Measurements from ENCODE around the gene CTNNA3.

Gene CTNNA3

DNA sequence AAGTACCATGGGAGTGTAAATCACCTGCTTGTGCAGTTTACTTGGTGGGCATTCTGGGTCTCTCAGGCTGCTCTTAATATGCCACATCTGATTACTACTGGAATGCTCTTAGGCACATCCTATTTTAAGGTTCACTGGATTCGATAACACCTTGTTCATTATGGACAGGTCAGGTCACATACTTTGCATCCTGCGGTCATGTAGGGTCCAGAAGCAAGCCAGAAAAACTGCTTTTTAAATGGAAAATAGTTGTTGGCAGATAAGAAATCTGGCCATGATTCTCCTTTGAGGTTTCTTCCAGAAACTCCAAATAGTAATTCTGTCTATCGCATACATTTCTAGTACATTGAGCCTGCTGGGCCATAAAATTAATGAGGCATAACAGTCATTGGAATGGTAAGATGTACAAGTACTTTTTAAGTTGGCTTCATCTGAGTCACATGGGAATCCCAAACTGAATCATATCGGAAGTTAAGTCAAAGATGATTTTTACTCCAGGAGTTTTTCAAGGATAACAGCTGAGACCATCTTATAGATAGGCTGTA lies 398.3 kb downstream of the CTNNA3 start:
- DNase-seq (ENCODE audit: low read depth): no peak
- H3K4me3 ChIP-seq (ENCODE audit: low read length): no peak overlapping the region
- no peak for TF ChIP-seq CTCF (conservative IDR thresholded peaks at IDR 0.05; ENCODE audit: low read length)

- no peak overlapping the region for H3K4me3 ChIP-seq (ENCODE audit: low read length)
- no peak for TF ChIP-seq CTCF (conservative IDR thresholded peaks at IDR 0.05; ENCODE audit: low read length)
These were observed 399.1 kb downstream of the CTNNA3 start for GRCh38 chr10:67296926-67297325.

DNA sequence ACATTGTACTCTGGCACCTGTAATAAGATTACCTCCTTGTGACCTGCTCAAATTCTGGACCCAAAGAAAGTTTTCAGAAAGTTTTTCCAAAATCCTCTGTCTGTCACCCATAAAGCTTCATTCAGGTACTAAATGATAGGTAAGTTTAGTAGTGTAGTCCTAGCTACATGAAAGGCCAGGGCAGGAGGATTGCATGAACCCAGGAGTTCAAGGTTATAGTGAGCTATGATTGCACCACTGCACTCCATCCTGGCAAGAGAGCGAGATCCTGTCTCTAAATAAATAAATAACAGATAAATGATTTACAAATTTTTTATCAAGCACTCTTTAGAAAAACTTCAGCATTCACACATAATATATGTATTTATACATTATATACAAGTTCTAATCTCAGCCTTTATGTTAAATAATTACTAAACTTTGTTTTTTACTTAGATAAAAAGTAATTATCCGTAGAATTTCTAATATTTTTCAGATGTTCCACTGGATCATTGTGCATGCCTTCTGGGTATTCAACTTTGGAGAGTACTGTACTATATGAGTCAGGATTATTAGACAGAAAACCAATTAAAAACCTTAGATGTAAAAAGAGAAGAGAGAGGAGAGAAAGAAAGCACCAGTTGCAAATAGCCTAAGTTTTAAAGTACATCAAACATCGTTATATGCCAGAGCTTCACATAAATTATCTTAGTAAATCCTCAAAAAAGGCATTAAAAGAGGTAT lies 407.1 kb downstream of the CTNNA3 start:
- DNase-seq (ENCODE audit: low read depth): no peak
- no peak overlapping the region for H3K4me3 ChIP-seq (ENCODE audit: low read length)
- no peak for TF ChIP-seq CTCF (conservative IDR thresholded peaks at IDR 0.05; ENCODE audit: low read length)

More at GRCh38 chr10:67296926-67297325, 399.1 kb downstream of the CTNNA3 start:
- no peak for DNase-seq (ENCODE audit: low read depth)

GRCh38 chr10:67284589-67284988 lies 411.4 kb downstream of the CTNNA3 start:
- DNase-seq (ENCODE audit: low read depth): no peak
- TF ChIP-seq CTCF (conservative IDR thresholded peaks at IDR 0.05; ENCODE audit: low read length): no peak
- H3K4me3 ChIP-seq (ENCODE audit: low read length): no peak overlapping the region

DNA sequence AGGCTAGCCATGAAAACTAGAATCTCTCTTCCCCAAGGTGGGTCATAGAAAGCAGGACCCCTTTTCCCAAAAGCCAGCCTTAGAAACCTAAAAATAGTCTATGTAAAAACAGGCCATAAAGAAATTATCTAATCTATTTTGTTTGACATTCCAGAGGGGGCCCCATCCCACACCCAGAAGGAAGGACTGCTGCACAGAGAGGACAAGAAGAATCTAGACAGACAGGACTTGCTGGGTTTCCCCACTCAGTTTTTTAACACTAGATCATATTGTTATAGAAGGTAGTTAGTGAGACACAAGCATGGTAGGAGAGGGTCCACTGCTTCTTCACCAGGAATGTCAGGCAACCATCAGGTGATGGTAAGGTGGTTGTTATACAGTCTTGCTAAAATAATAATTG lies 413.1 kb downstream of the CTNNA3 start:
- no peak for DNase-seq (ENCODE audit: low read depth)
- no peak overlapping the region for H3K4me3 ChIP-seq (ENCODE audit: low read length)
- TF ChIP-seq CTCF (conservative IDR thresholded peaks at IDR 0.05; ENCODE audit: low read length): no peak

DNA sequence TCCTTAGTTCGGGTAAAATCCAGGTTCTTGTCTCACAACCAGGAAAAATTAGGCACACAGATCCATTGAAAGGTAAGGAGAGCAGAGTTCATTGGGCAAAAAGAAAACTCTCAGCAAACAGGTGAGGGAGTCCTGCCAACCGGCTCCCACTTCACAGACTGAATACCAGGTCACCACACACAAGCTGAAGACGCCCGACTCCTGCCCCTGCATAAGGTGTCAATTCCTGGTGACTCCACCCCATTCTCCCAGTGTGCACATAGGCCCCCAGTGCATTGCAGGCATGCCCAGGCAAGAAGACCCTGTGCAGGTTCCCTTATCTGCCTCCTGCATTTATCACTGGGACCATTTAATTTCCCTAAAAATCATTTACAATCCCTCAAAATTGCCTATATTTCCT lies 415.6 kb downstream of the CTNNA3 start:
- DNase-seq (ENCODE audit: low read depth): no peak
- H3K4me3 ChIP-seq (ENCODE audit: low read length): no peak overlapping the region
- no peak for TF ChIP-seq CTCF (conservative IDR thresholded peaks at IDR 0.05; ENCODE audit: low read length)

GRCh38 chr10:67277402-67277801 lies 418.6 kb downstream of the CTNNA3 start:
- no peak for DNase-seq (ENCODE audit: low read depth)
- TF ChIP-seq CTCF (conservative IDR thresholded peaks at IDR 0.05; ENCODE audit: low read length): no peak
- no peak overlapping the region for H3K4me3 ChIP-seq (ENCODE audit: low read length)
